ENCODE data around the gene SYDE2.
"Not testable (repeated sequence)": the region's sequence is repeated elsewhere in the genome, so short reads cannot be mapped to it uniquely, and the experiment has no call there.

The SYDE2 gene

GRCh38 chr1:85200463-85201339 lies at the start of gene SYDE2:
TSS of gene SYDE2 (minus strand) at chr1:85201016. CDS start at chr1:85200996, 20 bp downstream.
- DNase-seq, result peak; percentile 46

GRCh38 chr1:85249042-85249441 lies 48.2 kb upstream of the SYDE2 start:
- DNase-seq, result not testable (repeated sequence)

- no peak for DNase-seq
Measured at GRCh38 chr1:85245891-85246290, 45.1 kb upstream of the SYDE2 start.

GRCh38 chr1:85245456-85245855 lies 44.6 kb upstream of the SYDE2 start:
- DNase-seq, result no peak

GRCh38 chr1:85244271-85245061 lies 43.6 kb upstream of the SYDE2 start:
- DNase-seq, result no peak

- no peak for DNase-seq
Measured at GRCh38 chr1:85243372-85243771, 42.6 kb upstream of the SYDE2 start.

GRCh38 chr1:85240643-85241042 lies 39.8 kb upstream of the SYDE2 start:
- no peak for DNase-seq

GRCh38 chr1:85240174-85240601 lies 39.4 kb upstream of the SYDE2 start:
- no peak for DNase-seq

GRCh38 chr1:85237613-85238012 lies 36.8 kb upstream of the SYDE2 start:
- no peak for DNase-seq

GRCh38 chr1:85230305-85230977 lies 29.6 kb upstream of the SYDE2 start:
- peak; percentile 70 for DNase-seq

- DNase-seq, result peak; percentile 95
Measured at GRCh38 chr1:85229574-85230097, 28.8 kb upstream of the SYDE2 start.

GRCh38 chr1:85228972-85229371 lies 28.2 kb upstream of the SYDE2 start:
- no peak for DNase-seq

GRCh38 chr1:85225624-85226380 lies 25.0 kb upstream of the SYDE2 start:
- peak; percentile 10 for DNase-seq

GRCh38 chr1:85224734-85225623 lies 24.2 kb upstream of the SYDE2 start:
- peak; percentile 95 for DNase-seq

GRCh38 chr1:85224295-85224694 lies 23.5 kb upstream of the SYDE2 start:
- DNase-seq, result no peak

- no peak for DNase-seq
Measured at GRCh38 chr1:85223334-85223733, 22.5 kb upstream of the SYDE2 start.

- DNase-seq, result no peak
Measured at GRCh38 chr1:85220756-85221201, 20.0 kb upstream of the SYDE2 start.

GRCh38 chr1:85219853-85220610 lies 19.2 kb upstream of the SYDE2 start:
- no peak for DNase-seq

- no peak for DNase-seq
Measured at GRCh38 chr1:85216697-85217096, 15.9 kb upstream of the SYDE2 start.

- no peak for DNase-seq
Measured at GRCh38 chr1:85214654-85215053, 13.8 kb upstream of the SYDE2 start.
